ENCODE measurements around the gene KCTD4.

DNA sequence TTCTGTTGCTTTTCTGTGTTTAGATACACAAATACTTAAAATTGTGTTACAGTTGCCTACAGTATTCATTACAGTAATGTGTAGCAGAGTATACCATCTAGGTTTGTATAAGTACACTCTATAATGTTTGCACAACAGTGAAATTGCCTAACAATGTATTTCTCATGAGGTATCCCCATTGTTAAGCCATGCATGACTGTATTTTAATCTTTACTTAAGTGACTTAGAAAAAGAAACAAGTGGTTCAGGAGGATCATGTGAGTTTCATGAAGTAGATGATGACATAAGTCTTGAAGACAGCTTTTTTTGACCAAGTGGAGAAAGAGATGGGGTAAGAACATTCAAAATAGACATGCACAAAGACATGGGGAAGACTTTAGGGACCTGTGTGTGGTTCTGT is 8.4 kb upstream of the KCTD4 start:
- TF ChIP-seq CTCF (IDR thresholded peaks at IDR 0.05; ENCODE audit: insufficient read depth, low read depth, low read length) (no peak), EZH2 (IDR thresholded peaks at IDR 0.05; ENCODE audit: insufficient read depth, low read length) (no peak)
